ENCODE results near the gene F2. TPM values are rescaled to one million over a fixed set of nuclear protein-coding genes. Genes with fewer than 3 reads are reported as not detected.

F2 gene
- total and polyA plus RNA-seq, 2 donors (not counting 1 experiment from before 2014, with no cell fraction given) = not detected

DNA sequence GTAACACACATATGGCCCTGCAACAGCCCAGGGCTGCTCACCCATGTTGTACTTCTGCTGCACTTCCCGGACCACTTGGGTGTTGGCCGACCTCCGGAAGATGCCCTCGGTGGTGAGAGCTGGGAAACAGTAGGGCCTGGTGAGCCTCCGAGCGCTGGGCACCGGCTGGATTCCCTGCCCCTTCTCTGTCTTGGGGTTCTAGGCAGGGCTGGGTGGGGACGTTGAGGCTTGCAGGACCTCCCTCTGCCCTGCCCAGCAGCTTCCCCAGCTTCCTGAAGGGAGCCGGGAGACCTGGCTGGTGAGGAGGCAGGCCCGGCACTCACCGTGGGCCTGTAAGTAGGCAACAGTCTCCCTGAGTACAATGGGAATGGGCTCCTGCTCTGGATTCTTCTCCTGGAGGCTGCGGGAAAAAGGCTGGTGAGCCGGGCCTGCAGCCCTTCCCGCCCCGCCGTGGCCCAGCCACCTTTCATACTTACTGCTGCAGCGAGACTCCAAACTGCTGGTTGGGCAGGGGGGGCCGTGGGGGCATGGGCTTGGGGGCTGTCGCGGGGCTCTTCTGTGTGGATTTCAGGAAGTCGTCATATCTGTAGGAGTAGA lies 38.8 kb upstream of the F2 start:
- Histone ChIP-seq H3K4me3 (ENCODE audit: control extremely low read depth in 1 of 5, extremely low read depth in 1 of 5, insufficient read depth in 1 of 5, low read depth in 2 of 5, low read length in 4 of 5) (no peak overlapping the region), H3K27ac (ENCODE audit: low read length in 2 of 2) (no peak overlapping the region), H4K20me1 (ENCODE audit: control insufficient read depth, insufficient read depth, low read length, poor library complexity, severe bottlenecking) (no peaks in the 10 kb centered on the region), H3K9ac (ENCODE audit: low read length) (no peak overlapping the region), H3K4me1 (ENCODE audit: control insufficient read depth in 2 of 2, insufficient read depth in 2 of 2, low read length in 2 of 2) (peaks cover 18 to 22% of the 10 kb centered on the region in 2 donors), H3K79me2 (ENCODE audit: control insufficient read depth, insufficient read depth, low read length) (no peaks in the 10 kb centered on the region), H2AFZ (ENCODE audit: insufficient read depth, low read depth, low read length, poor library complexity, severe bottlenecking) (no peak overlapping the region), H3K9me3 (ENCODE audit: control extremely low read depth in 1 of 3, control insufficient read depth in 2 of 3, insufficient read depth in 1 of 3, low read length in 2 of 3) (no peaks in the 10 kb centered on the region), H3K27me3 (replicated peaks in 1 of 4; ENCODE audit: control extremely low read depth in 1 of 4, control insufficient read depth in 3 of 4, insufficient read depth in 4 of 4, low read length in 3 of 4) (no peaks in the 10 kb centered on the region), H3K36me3 (replicated peaks in 1 of 2; ENCODE audit: control extremely low read depth in 1 of 2, control insufficient read depth in 1 of 2, extremely low read depth in 1 of 2, insufficient read depth in 2 of 2, low read length in 1 of 2) (peaks cover 3 to 46% of the 10 kb centered on the region in 2 experiments), H3K4me2 (replicated peaks; ENCODE audit: low read depth, low read length, poor library complexity, severe bottlenecking) (no peak overlapping the region)
- no peak for ATAC-seq (ENCODE audit: low read depth)
- Mint-ChIP-seq H3K4me1 (peaks cover 20% of the 10 kb centered on the region), H3K27ac (no peak overlapping the region), H3K4me3 (no peak overlapping the region), H3K9me3 (ENCODE audit: insufficient read depth) (no peaks in the 10 kb centered on the region), H3K27me3 (no peaks in the 10 kb centered on the region)
- WGBS (ENCODE audit: insufficient coverage) = over 99% methylated on average over 15 of the region's 21 CpGs
- no peak for DNase-seq
- intact Hi-C loops (cut with micrococcal nuclease) = no loop called here
- TF ChIP-seq, protein P1, sequence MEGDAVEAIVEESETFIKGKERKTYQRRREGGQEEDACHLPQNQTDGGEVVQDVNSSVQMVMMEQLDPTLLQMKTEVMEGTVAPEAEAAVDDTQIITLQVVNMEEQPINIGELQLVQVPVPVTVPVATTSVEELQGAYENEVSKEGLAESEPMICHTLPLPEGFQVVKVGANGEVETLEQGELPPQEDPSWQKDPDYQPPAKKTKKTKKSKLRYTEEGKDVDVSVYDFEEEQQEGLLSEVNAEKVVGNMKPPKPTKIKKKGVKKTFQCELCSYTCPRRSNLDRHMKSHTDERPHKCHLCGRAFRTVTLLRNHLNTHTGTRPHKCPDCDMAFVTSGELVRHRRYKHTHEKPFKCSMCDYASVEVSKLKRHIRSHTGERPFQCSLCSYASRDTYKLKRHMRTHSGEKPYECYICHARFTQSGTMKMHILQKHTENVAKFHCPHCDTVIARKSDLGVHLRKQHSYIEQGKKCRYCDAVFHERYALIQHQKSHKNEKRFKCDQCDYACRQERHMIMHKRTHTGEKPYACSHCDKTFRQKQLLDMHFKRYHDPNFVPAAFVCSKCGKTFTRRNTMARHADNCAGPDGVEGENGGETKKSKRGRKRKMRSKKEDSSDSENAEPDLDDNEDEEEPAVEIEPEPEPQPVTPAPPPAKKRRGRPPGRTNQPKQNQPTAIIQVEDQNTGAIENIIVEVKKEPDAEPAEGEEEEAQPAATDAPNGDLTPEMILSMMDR (IDR thresholded peaks at IDR 0.05) = no peak
- TF ChIP-seq EZH2 (IDR thresholded peaks at IDR 0.05; ENCODE audit: borderline replicate concordance, insufficient read depth, low read depth, low read length, poor library complexity, severe bottlenecking) = no peak
- ChIA-PET CTCF (no interaction called here), POLR2A (no interaction called here)

DNA sequence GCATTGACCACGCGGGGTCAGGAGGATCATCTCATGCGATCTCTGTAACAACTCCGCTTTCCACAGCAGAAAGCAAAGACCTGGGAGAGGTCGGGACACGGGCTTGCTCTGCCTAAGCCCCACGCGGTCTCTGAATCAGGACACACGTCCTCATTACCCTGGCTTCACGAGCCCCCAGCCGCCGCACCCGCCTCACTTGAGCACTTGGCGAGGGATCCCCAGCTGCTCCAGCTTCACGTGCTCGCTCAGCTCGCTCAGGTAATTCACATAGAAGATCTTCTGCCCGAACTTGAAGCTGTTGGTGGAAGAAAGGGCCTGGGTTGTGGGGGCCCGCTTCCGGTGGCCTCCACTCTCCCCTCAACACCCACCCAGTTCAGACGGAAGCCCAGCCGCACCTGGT lies 38.2 kb upstream of the F2 start:
- intact Hi-C loops (cut with micrococcal nuclease) = no loop called here
- Histone ChIP-seq H3K4me3 (ENCODE audit: control extremely low read depth in 1 of 5, extremely low read depth in 1 of 5, insufficient read depth in 1 of 5, low read depth in 2 of 5, low read length in 4 of 5) (no peak overlapping the region), H3K4me1 (ENCODE audit: control insufficient read depth in 2 of 2, insufficient read depth in 2 of 2, low read length in 2 of 2) (peaks cover 12 to 17% of the 10 kb centered on the region in 2 donors), H3K27ac (ENCODE audit: low read length in 2 of 2) (no peak overlapping the region), H3K4me2 (replicated peaks; ENCODE audit: low read depth, low read length, poor library complexity, severe bottlenecking) (no peak overlapping the region), H3K79me2 (ENCODE audit: control insufficient read depth, insufficient read depth, low read length) (no peaks in the 10 kb centered on the region), H3K9me3 (ENCODE audit: control extremely low read depth in 1 of 3, control insufficient read depth in 2 of 3, insufficient read depth in 1 of 3, low read length in 2 of 3) (no peaks in the 10 kb centered on the region), H3K27me3 (replicated peaks in 1 of 4; ENCODE audit: control extremely low read depth in 1 of 4, control insufficient read depth in 3 of 4, insufficient read depth in 4 of 4, low read length in 3 of 4) (no peaks in the 10 kb centered on the region), H2AFZ (ENCODE audit: insufficient read depth, low read depth, low read length, poor library complexity, severe bottlenecking) (no peak overlapping the region), H4K20me1 (ENCODE audit: control insufficient read depth, insufficient read depth, low read length, poor library complexity, severe bottlenecking) (no peaks in the 10 kb centered on the region), H3K9ac (ENCODE audit: low read length) (no peak overlapping the region), H3K36me3 (replicated peaks in 1 of 2; ENCODE audit: control extremely low read depth in 1 of 2, control insufficient read depth in 1 of 2, extremely low read depth in 1 of 2, insufficient read depth in 2 of 2, low read length in 1 of 2) (peaks cover 3 to 46% of the 10 kb centered on the region in 2 experiments)
- no peak overlapping the region for H3K4me3 Mint-ChIP-seq
- no peaks in the 10 kb centered on the region for H3K27me3 Mint-ChIP-seq
- no peak overlapping the region for H3K27ac Mint-ChIP-seq
- H3K4me1 Mint-ChIP-seq = peaks cover 15% of the 10 kb centered on the region
- H3K9me3 Mint-ChIP-seq (ENCODE audit: insufficient read depth) = no peaks in the 10 kb centered on the region
- DNase-seq (no peak), ATAC-seq (ENCODE audit: low read depth) (no peak)
- ChIA-PET POLR2A (no interaction called here), CTCF (no interaction called here)
- WGBS (ENCODE audit: insufficient coverage) = 95% methylated on average over 11 of the region's 22 CpGs
- TF ChIP-seq EZH2 (IDR thresholded peaks at IDR 0.05; ENCODE audit: borderline replicate concordance, insufficient read depth, low read depth, low read length, poor library complexity, severe bottlenecking) = no peak
- TF ChIP-seq, protein P1 (IDR thresholded peaks at IDR 0.05) = no peak

Data from B cell (primary cell).